Fibroblast of skin of back (primary cell): ENCODE results near the gene TRPV6. TPM values are rescaled to one million over a fixed set of nuclear protein-coding genes. Genes with fewer than 3 reads are reported as not detected.

Source experiments
- DNase-seq: peaks from one replicate; pipeline ENCODE4 v3.0.0-alpha.2; 2013
- polyA plus RNA-seq, 2 experiments: library from polyadenylated mRNA; unstranded; fragments of 120-200 nt; gene quantifications; one replicate each; pipeline ENCODE4 v1.2.1, GENCODE V29; 2013; ENCODE audit not compliant: insufficient read length in 2 of 2

TRPV6 gene
- polyA plus RNA-seq (2013, experiment 1 of 2; ENCODE audit: insufficient read length): not detected
- not detected for polyA plus RNA-seq (2013, experiment 2 of 2; ENCODE audit: insufficient read length)

DNA sequence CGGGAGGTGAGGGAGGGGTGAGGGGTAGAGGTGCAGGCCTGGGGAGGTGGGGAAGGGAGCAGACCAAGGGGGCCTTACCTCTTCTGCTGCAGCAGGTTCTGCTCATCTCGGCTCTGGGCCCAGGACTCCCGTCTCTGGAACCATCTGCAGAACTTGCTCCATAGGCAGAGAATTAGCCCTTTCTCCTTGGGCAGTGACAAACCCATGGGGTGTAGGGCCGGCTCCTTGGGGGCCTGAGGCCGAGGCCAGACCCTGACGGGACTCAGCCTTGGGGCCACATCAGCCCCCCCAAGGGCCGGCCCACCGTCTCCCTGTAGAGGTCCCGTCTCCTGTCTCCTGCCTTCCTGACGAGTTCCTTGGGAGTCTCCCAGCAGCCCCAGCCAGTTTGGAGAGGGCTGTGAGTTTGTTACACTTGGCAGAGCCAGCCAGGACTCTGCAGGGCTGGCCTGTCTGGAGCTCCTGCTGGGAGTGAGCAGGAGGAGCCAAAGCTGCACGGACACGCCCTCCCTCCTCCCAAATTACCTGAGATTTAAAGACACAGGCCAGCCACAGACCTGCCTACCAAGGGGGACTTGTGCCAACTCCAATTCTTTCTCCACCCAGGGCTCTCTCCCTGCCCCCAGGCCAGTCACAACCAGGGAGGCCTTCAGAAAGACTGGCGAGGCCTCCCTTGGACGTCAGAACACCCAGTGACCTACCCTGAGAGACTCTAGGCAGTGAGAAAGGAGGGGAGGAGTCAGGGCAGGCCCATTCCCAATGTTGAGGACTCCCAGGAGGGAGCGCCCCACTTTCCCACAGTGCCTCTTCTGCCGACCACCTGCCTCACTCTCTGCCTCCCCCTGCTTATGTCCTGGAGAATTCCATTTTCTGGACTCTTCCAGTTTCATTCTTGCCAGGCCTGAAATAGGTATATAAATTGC lies at the start of gene TRPV6:
TRPV6 (minus strand) TSS at position 435 of the 920 bp plus-strand sequence.
- no peak for DNase-seq

DNA sequence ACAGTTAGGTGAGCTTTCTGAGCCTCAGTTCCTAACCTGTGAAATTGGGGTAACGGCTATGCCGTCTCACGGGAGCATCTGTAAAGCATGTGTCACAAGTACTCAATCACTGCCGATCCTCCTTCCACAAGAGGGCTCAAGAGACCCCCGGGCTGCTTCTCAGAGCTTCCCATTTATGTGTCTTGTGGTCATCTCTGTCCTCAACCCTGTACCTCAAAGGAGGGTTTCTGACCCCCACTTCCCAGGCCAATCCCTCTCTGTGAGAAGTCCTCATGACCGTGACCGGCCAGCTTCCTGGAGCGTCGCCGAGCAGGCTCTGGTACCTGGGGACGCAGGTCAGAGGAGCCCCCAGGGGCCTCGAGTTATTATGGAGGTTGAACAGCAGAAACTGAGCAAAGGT lies 48.5 kb upstream of the TRPV6 start:
- DNase-seq: no peak

DNA sequence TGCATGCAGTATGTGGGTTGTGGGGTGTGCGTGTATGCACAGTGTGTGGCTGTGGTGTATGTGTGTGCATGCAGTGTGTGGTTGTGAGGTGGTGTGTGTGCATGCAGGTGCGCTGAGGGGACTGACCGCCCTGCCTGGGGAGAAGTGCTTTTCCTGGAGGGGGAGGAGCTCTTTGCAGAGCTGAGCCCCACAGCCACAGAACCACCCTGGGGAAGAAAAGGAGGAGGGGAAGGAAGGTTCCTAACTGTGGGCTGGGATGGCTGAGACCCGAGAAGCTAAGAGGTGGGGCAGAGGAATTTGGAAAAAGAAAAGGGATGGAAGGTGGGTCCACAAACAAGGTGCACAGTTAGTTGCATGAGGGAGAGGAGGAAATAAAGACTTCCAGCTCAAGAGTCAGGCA lies 48.1 kb upstream of the TRPV6 start, which contains the start of gene TRPV5:
TRPV5 (minus strand) TSS at position 123 of the 400 bp plus-strand sequence. CDS start 287 bp downstream, outside the sequence.
- no peak for DNase-seq

GRCh38 chr7:142933092-142933475 lies 47.5 kb upstream of the TRPV6 start:
- DNase-seq: no peak

- DNase-seq: no peak
Observed at GRCh38 chr7:142932386-142933091, 47.0 kb upstream of the TRPV6 start.

- DNase-seq: no peak
Observed at GRCh38 chr7:142930126-142930730, 44.7 kb upstream of the TRPV6 start.

- no peak for DNase-seq
Observed at GRCh38 chr7:142927949-142928348, 42.4 kb upstream of the TRPV6 start.

GRCh38 chr7:142927085-142927745 lies 41.7 kb upstream of the TRPV6 start:
- no peak for DNase-seq

- DNase-seq: no peak
Observed at GRCh38 chr7:142925413-142925812, 39.9 kb upstream of the TRPV6 start.

DNA sequence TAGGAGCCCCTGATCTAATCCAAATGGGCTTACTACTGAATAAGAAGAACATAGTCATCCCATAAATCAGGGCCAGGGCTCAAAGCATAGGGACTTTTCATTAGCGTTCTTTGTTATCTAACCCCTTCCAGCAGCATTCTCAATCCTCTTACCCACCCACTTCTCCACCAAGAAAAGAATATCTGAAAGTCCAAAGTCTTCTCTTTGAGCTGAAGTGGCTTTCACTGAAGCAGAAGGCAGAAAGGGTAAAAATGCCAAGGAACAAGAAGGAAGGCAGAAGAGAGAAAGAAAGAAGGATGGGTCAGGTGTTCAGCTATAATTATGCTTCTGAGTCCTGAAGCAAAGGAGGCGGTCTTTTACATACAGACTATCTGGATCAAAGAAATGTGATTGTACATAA lies 37.8 kb upstream of the TRPV6 start:
- DNase-seq: no peak

DNA sequence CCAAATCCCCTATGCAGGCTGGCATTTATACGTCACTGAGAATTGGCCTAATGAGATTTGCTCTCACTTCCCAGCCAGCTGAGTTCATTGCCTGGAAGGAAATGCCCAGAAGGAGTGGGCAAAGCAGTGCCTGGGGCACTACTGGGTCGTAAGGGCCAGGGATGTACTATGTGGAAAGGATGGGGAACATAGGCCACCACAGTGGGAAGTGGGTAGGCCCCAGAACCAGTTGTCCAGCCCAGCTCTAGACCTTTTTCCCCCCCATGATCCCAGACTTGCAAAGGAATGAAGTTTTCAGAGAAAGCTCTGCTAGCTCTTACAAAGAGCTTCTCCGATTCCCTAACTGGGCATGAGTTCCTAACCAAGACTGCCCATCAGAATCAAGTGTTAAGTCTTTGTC lies 34.1 kb upstream of the TRPV6 start:
- no peak for DNase-seq

- DNase-seq: no peak
Observed at GRCh38 chr7:142918901-142919300, 33.4 kb upstream of the TRPV6 start.

GRCh38 chr7:142917447-142917846 lies 31.9 kb upstream of the TRPV6 start:
- no peak for DNase-seq

GRCh38 chr7:142916508-142916907 lies 31.0 kb upstream of the TRPV6 start:
- no peak for DNase-seq

DNA sequence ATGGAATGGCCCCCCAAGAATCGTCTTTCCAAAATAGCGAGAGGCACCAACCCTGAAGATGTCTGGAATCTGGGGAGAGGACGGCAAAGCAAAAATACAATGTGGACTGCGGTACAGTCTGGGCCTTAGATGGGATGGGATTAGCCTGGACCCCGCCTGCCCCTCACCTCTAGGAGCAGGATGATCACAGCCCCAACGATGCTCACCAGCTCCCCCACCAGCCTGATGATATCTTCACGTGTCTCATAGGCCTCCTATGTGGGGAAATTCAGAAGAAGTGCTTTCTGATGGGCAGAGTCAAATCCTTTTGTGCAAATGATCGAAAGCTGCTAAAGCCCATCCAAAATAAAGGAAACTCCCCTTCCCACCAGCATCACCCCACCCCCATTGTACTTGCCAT lies 29.8 kb upstream of the TRPV6 start:
- DNase-seq: no peak

DNA sequence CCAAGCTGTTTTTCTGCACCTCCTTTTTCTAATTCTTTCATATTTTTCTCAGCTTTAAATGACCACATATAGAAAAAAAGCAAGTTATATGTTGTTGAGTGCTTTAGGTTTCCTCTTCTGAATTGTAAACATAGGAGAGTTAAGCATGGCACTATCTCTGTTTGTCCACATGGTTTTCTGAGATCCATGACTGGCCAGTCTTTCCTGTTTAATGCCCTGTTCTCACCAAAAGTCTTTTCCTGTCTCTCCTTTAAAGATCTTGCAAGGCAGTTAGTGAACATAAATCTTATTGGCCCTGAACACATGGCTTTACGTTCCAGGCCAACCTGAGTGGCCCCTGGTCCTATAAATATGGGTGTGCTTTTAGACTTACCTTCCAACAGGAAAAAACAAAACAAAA lies 28.6 kb upstream of the TRPV6 start:
- DNase-seq: no peak

- no peak for DNase-seq
Observed at GRCh38 chr7:142913566-142913965, 28.0 kb upstream of the TRPV6 start.

- DNase-seq: no peak
Observed at GRCh38 chr7:142913051-142913450, 27.5 kb upstream of the TRPV6 start.

GRCh38 chr7:142910481-142910880 lies 24.9 kb upstream of the TRPV6 start:
- DNase-seq: no peak

- DNase-seq: no peak
Observed at GRCh38 chr7:142910031-142910433, 24.5 kb upstream of the TRPV6 start.

DNA sequence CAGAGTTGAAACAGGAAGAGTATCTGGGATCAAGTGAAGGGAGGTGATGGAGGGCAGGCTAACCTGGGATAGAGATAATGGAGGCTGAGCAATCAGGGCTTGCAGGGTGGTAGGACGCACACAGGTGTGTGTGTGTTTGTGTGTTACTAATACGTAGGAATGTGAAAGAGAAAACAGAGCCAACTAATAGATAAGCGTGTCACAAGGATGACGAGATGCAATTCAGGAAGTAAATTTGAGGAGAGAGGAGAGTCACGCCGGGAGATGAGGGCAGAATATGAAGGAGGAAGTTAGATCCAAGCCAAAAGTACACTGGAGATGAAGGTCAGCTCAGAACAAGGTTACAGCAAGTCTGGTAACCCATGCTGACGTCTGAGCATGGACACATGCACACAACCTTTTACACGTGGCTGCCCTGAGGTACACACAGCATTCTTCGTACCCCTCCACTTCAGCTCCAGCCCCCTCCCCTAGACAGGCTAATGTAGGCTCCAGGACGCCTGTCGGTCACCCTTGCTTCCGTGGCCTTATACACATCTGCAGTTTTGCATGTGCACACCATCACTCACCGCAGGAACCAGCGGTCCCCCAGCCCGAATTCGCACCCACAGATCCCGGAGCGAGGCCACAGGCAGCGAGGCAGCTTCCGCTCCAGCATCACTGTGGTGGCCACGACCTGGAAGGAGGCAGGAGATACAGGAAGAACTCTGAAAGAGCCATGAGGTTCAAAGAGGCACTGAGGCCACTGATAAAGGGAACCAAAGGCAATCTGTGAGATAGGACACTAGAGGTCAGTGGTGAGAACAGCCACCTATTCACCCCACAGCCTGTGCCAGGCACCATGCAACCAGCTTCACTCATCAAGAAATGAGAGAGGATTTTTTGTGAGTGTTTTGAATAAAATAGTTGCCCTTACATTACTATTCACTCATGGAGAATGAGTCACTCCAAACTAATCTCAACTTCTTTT lies 23.7 kb upstream of the TRPV6 start:
- no peak for DNase-seq
